Activated CD8-positive, alpha-beta memory T cell treated with anti-CD3 and anti-CD28 coated beads for 1 hour (primary cell): ENCODE measurements around the gene RCCD1.

Source experiments
- DNase-seq, 2 donors: peaks; one replicate each; pipeline ENCODE4 v3.0.0-alpha.2; 2020; ENCODE audit warnings: low read depth in 1 of 2; ENCODE audit errors: extremely low read depth in 1 of 2

The RCCD1 gene

GRCh38 chr15:90942354-90943120 is 12.1 kb upstream of the RCCD1 start:
- no peak for DNase-seq

- no peak for DNase-seq
Observed at GRCh38 chr15:90945091-90945490, 9.6 kb upstream of the RCCD1 start.

GRCh38 chr15:90946538-90946937 is 8.1 kb upstream of the RCCD1 start:
- DNase-seq: no peak

- DNase-seq: no peak
Observed at GRCh38 chr15:90946941-90947576, 7.6 kb upstream of the RCCD1 start.

- no peak for DNase-seq
Observed at GRCh38 chr15:90947577-90948357, 6.9 kb upstream of the RCCD1 start.

- no peak for DNase-seq
Observed at GRCh38 chr15:90948506-90948905, 6.2 kb upstream of the RCCD1 start.

GRCh38 chr15:90949979-90950675 is 4.6 kb upstream of the RCCD1 start:
- DNase-seq: no peak

GRCh38 chr15:90950676-90951075 is 4.0 kb upstream of the RCCD1 start:
- no peak for DNase-seq

GRCh38 chr15:90952901-90953677 is 1.6 kb upstream of the RCCD1 start:
- DNase-seq: no peak

- no peak for DNase-seq
Observed at GRCh38 chr15:90953947-90954711, 555 bp upstream of the RCCD1 start.

GRCh38 chr15:90955624-90956273 is 1.1 kb downstream of the RCCD1 start:
- DNase-seq: no peak

GRCh38 chr15:90956274-90957030 is 1.8 kb downstream of the RCCD1 start:
- DNase-seq: peak in 1 of 2 donors; percentile 56

GRCh38 chr15:90957031-90957790 is 2.5 kb downstream of the RCCD1 start:
- DNase-seq: no peak

GRCh38 chr15:90957791-90958190 is 3.1 kb downstream of the RCCD1 start:
- no peak for DNase-seq

GRCh38 chr15:90959028-90959595 is 4.4 kb downstream of the RCCD1 start:
- no peak for DNase-seq

- no peak for DNase-seq
Observed at GRCh38 chr15:90959894-90960293, 5.2 kb downstream of the RCCD1 start.
